Neural progenitor cell (in vitro differentiated cells): ENCODE data around the gene MRPS34.

Experiments
- CTCF ChIP-seq: fragments of 200-600 bp; sonication (generic); IDR thresholded peaks from 2 replicates; pipeline ENCODE4 v1.5.1; 2017; ENCODE audit warnings: antibody characterized with exemption, mild to moderate bottlenecking
- EZH2 ChIP-seq: fragments of 200-600 bp; sonication (generic); IDR thresholded peaks from 2 replicates; pipeline ENCODE4 v1.6.1; 2017; ENCODE audit warnings: antibody characterized with exemption, mild to moderate bottlenecking, moderate library complexity
- EZH2phosphoT487 ChIP-seq: fragments of 200-600 bp; sonication (generic); IDR thresholded peaks from 2 replicates; pipeline ENCODE4 v1.6.1; 2017; ENCODE audit warnings: antibody characterized with exemption

GRCh38 chr16:1729445-1729844 lies 43.5 kb downstream of the MRPS34 start:
- no peak for TF ChIP-seq EZH2
- no peak for TF ChIP-seq CTCF
- TF ChIP-seq EZH2phosphoT487: no peak
